Chondrocyte (in vitro differentiated cells): ENCODE data around the gene TBCE. TPM values are rescaled to one million over a fixed set of nuclear protein-coding genes. Genes with fewer than 3 reads are reported as not detected.
"Not testable (repeated sequence)": the region's sequence is repeated elsewhere in the genome, so short reads cannot be mapped to it uniquely, and the experiment has no call there.

Experiments used
- DNase-seq: peaks from one replicate; pipeline ENCODE4 v3.0.0; 2021; ENCODE audit warnings: mixed read lengths, low spot score
- H3K27ac Mint-ChIP-seq: one replicate; pipeline ENCODE4 v1.8.0; 2021; ENCODE audit warnings: mild to moderate bottlenecking, moderate library complexity, mixed read lengths; ENCODE audit not compliant: unreplicated experiment
- H3K27me3 Mint-ChIP-seq: 2 replicates; pipeline ENCODE4 v1.8.0; 2021; ENCODE audit warnings: low read depth, mixed read lengths
- H3K36me3 Mint-ChIP-seq: 2 replicates; pipeline ENCODE4 v1.8.0; 2021; ENCODE audit warnings: low read depth, mixed read lengths
- H3K4me1 Mint-ChIP-seq: 2 replicates; pipeline ENCODE4 v1.8.0; 2021; ENCODE audit warnings: low read depth, mild to moderate bottlenecking, mixed read lengths
- H3K4me3 Mint-ChIP-seq: one replicate; pipeline ENCODE4 v1.8.0; 2021; ENCODE audit warnings: mild to moderate bottlenecking, moderate library complexity, mixed read lengths; ENCODE audit not compliant: unreplicated experiment
- H3K9me3 Mint-ChIP-seq: 2 replicates; pipeline ENCODE4 v1.8.0; 2021; ENCODE audit warnings: low read depth, mixed read lengths
- CTCF ChIP-seq: fragments of 200-600 bp; sonication (generic); IDR thresholded peaks from 2 replicates; pipeline ENCODE4 v1.5.0; 2021; ENCODE audit warnings: antibody characterized with exemption, mild to moderate bottlenecking, moderate library complexity
- total RNA-seq: library from RNA; stranded (reverse); gene quantifications from 3 replicates; pipeline ENCODE4 v1.2.1, GENCODE V29; 2021

TBCE gene
- total RNA-seq, 1 donor from 2014 or later: 23.2 TPM

- Mint-ChIP-seq H3K9me3 (no peaks in the 10 kb centered on the region), H3K4me3 (no peak overlapping the region), H3K36me3 (peaks cover 22% of the 10 kb centered on the region), H3K27me3 (no peaks in the 10 kb centered on the region), H3K27ac (no peak overlapping the region), H3K4me1 (peaks cover 7% of the 10 kb centered on the region)
- TF ChIP-seq CTCF: no peak
- no peak for DNase-seq
These were observed 83.8 kb downstream of the TBCE start for GRCh38 chr1:235450886-235451483.

DNA sequence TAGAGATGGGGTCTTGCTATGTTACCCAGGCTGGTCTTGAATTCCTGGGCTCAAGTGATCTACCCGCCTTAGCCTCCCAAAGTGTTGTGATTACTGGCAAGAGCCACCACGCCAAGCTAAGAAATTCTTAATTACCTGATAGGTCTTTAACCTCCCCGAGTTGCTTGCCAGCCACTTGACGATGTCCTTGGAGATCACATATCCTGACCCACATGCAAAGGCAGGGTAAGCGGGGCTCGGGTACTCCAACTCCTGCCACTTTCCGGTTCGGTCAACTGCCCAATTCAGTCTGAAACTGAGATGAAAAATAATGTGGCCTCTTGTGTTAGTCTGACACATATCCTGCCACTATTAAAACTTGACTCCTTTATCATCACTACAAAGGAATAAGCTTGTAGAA, 86.8 kb downstream of the TBCE start:
- no peak for TF ChIP-seq CTCF
- Mint-ChIP-seq H3K4me1 (peaks cover 7% of the 10 kb centered on the region), H3K27ac (no peak overlapping the region), H3K9me3 (no peaks in the 10 kb centered on the region), H3K27me3 (no peaks in the 10 kb centered on the region), H3K36me3 (peaks cover 14% of the 10 kb centered on the region), H3K4me3 (no peak overlapping the region)
- DNase-seq: no peak

GRCh38 chr1:235455097-235455496, 87.9 kb downstream of the TBCE start:
- no peaks in the 10 kb centered on the region for H3K9me3 Mint-ChIP-seq
- H3K27ac Mint-ChIP-seq: no peak overlapping the region
- no peak overlapping the region for H3K4me3 Mint-ChIP-seq
- peaks cover 8% of the 10 kb centered on the region for H3K36me3 Mint-ChIP-seq
- peaks cover 7% of the 10 kb centered on the region for H3K4me1 Mint-ChIP-seq
- H3K27me3 Mint-ChIP-seq: no peaks in the 10 kb centered on the region
- DNase-seq: no peak
- TF ChIP-seq CTCF: no peak

DNA sequence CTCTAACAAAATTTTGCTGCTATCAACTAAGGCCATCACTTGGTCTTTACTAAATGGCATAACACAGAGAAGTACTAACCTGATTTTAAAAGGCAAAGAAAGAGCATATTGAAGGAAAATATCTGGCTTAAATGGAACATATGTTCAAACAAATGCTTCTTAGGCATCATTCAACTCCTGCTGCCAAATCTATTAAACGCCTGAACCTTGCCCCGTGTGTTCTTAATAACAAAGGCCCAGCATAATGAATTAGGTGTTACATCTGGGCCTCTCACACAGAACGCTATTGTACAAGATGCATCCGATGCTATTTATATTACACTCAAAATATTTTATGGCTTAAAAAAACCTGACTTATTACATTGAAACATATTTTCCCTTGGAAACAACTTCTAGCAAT, 88.6 kb downstream of the TBCE start:
- Mint-ChIP-seq H3K36me3 (peaks cover 5% of the 10 kb centered on the region), H3K27me3 (no peaks in the 10 kb centered on the region), H3K9me3 (no peaks in the 10 kb centered on the region), H3K4me3 (no peak overlapping the region), H3K4me1 (peaks cover 3% of the 10 kb centered on the region), H3K27ac (no peak overlapping the region)
- TF ChIP-seq CTCF: no peak
- DNase-seq: no peak

- H3K36me3 Mint-ChIP-seq, DNase-seq, H3K9me3 Mint-ChIP-seq, H3K4me1 Mint-ChIP-seq, H3K4me3 Mint-ChIP-seq, H3K27ac Mint-ChIP-seq, H3K27me3 Mint-ChIP-seq: not testable (repeated sequence)
These were observed 90.6 kb downstream of the TBCE start for GRCh38 chr1:235457856-235458255.

DNA sequence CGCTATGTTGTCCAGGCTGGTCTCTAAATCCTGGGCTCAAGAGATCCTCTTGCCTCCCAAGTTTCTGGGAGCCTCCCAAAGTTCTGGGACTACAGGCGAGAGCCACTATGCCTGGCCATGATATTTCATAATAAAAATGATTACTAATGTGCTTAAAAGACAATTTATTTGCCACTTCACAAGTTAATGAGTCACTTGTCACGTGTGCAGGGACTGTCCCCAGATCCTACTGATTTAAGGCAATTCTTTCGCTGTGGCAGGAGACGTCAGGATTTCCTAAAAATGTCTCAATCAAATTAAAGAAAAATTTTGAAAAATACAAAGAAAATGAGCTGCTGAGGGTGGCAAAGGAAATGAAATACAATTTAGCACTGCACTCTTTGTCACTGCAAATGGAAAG, 93.5 kb downstream of the TBCE start:
- no peaks in the 10 kb centered on the region for H3K27me3 Mint-ChIP-seq

More for the DNA sequence above, 93.5 kb downstream of the TBCE start:
- Mint-ChIP-seq H3K4me3 (no peak overlapping the region), H3K27ac (no peak overlapping the region), H3K4me1 (no peaks in the 10 kb centered on the region), H3K36me3 (peaks cover 6% of the 10 kb centered on the region), H3K9me3 (no peaks in the 10 kb centered on the region)
- no peak for DNase-seq
- TF ChIP-seq CTCF: no peak
